Glutamatergic neuron (in vitro differentiated cells): Measurements from ENCODE around the gene RIC3. TPM values are rescaled to one million over a fixed set of nuclear protein-coding genes. Genes with fewer than 3 reads are reported as not detected.

Source experiments
- DNase-seq: peaks from one replicate; pipeline ENCODE4 v3.0.0; 2022
- H3K27ac Mint-ChIP-seq: one replicate; pipeline ENCODE4 v1.8.0; 2020; ENCODE audit warnings: mild to moderate bottlenecking, mixed read lengths, inconsistent platforms; ENCODE audit not compliant: unreplicated experiment
- H3K27me3 Mint-ChIP-seq: one replicate; pipeline ENCODE4 v1.8.0; 2020; ENCODE audit warnings: mild to moderate bottlenecking, moderate library complexity, mixed read lengths, inconsistent platforms; ENCODE audit not compliant: unreplicated experiment
- H3K36me3 Mint-ChIP-seq: one replicate; pipeline ENCODE4 v1.8.0; 2020; ENCODE audit warnings: mild to moderate bottlenecking, mixed read lengths, inconsistent platforms; ENCODE audit not compliant: unreplicated experiment
- H3K4me1 Mint-ChIP-seq: one replicate; pipeline ENCODE4 v1.8.0; 2020; ENCODE audit warnings: mild to moderate bottlenecking, low read depth, mixed read lengths, inconsistent platforms; ENCODE audit not compliant: unreplicated experiment
- H3K4me3 Mint-ChIP-seq: one replicate; pipeline ENCODE4 v1.8.0; 2020; ENCODE audit warnings: mild to moderate bottlenecking, mixed read lengths, inconsistent platforms; ENCODE audit not compliant: unreplicated experiment
- H3K9me3 Mint-ChIP-seq: one replicate; pipeline ENCODE4 v1.8.0; 2020; ENCODE audit warnings: mild to moderate bottlenecking, moderate library complexity, mixed read lengths, inconsistent platforms; ENCODE audit not compliant: unreplicated experiment
- total RNA-seq: library from RNA; stranded (reverse); fragmentation: NEBNext Ultra II Directional; extraction: Animal tissue kit (Norgen Biotek cat#: 25700); gene quantifications from one replicate; pipeline ENCODE4 v1.2.1, GENCODE V29; 2021; ENCODE audit not compliant: unreplicated experiment
- TF ChIP-seq, protein P1 (sequence below): fragments of 200-600 bp; sonication (generic); IDR thresholded peaks from one replicate; pipeline ENCODE4 v1.5.0; 2021; ENCODE audit not compliant: partially characterized antibody, unreplicated experiment

The RIC3 gene
- total RNA-seq, 1 donor from 2014 or later, result 34.4 TPM

DNA sequence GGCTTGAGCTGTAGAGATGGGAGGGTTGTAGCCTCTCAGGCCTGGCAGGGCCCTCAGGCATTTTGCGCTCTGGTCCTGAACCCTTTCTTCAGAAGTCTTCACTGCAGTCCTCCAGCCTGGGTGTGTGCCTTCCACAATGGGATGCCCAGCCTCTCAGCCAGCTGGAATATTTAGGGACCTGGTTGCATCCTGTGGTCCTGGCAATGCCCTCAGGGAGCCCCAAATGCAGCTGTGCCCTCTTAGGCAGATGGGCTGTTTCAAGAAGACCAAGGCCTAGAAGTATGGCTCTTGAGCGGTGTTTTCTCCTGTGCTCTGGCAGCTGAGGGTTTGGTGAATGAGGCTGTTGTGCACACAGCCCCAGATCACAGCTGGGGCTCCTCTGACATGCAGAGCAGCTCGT, 81.1 kb downstream of the RIC3 start:
- H3K27me3 Mint-ChIP-seq, result peaks cover 11% of the 10 kb centered on the region
- H3K9me3 Mint-ChIP-seq, result peaks cover 2% of the 10 kb centered on the region
- H3K4me1 Mint-ChIP-seq, result peaks cover 8% of the 10 kb centered on the region
- TF ChIP-seq, protein P1, sequence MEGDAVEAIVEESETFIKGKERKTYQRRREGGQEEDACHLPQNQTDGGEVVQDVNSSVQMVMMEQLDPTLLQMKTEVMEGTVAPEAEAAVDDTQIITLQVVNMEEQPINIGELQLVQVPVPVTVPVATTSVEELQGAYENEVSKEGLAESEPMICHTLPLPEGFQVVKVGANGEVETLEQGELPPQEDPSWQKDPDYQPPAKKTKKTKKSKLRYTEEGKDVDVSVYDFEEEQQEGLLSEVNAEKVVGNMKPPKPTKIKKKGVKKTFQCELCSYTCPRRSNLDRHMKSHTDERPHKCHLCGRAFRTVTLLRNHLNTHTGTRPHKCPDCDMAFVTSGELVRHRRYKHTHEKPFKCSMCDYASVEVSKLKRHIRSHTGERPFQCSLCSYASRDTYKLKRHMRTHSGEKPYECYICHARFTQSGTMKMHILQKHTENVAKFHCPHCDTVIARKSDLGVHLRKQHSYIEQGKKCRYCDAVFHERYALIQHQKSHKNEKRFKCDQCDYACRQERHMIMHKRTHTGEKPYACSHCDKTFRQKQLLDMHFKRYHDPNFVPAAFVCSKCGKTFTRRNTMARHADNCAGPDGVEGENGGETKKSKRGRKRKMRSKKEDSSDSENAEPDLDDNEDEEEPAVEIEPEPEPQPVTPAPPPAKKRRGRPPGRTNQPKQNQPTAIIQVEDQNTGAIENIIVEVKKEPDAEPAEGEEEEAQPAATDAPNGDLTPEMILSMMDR, result no peak
- H3K36me3 Mint-ChIP-seq, result no peaks in the 10 kb centered on the region
- no peak overlapping the region for H3K27ac Mint-ChIP-seq
- DNase-seq, result no peak
- no peak overlapping the region for H3K4me3 Mint-ChIP-seq

DNA sequence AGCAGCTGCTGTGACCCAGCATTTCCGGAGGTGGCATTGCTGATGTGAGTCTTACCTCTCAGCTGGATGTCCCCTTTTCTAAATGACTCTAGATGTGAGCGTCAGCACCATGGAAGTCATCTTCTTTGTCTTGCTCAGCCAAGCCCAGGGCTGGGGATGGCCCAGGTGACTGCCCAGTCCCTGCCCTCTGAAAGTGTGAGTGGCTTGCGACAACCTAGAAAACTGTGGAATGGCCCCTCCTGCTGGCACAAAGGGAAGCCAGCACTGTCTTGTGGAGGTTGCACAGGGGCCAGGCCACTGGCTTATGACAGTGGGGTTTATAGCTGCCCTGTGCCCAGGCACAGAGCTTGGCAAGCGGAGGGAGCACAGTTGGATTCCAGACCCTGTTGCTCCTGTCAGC, 81.6 kb downstream of the RIC3 start:
- H3K4me3 Mint-ChIP-seq, result no peak overlapping the region
- no peaks in the 10 kb centered on the region for H3K36me3 Mint-ChIP-seq
- TF ChIP-seq, protein P1, result no peak
- H3K27ac Mint-ChIP-seq, result no peak overlapping the region
- H3K4me1 Mint-ChIP-seq, result peaks cover 8% of the 10 kb centered on the region
- peaks cover 2% of the 10 kb centered on the region for H3K9me3 Mint-ChIP-seq
- peaks cover 10% of the 10 kb centered on the region for H3K27me3 Mint-ChIP-seq
- no peak for DNase-seq

DNA sequence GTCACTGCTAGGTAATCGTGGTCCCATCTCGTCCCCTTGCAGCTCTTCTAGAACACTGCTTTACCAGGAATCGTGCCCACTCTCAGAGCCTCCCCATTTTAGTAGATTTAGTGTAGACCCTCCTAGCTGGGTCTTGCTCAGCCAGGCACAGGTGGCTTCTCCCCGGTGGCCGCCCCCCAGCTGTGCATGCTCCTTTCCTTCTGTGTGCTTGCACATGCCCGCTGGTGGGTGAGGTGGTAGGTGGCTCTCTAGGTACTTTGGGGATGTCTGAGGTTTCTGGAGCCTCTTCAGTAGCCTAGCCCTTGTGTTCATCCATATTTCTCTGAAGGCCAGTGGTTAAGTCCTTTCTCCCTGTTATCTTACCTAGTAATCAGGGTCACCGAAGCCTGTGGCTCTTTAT, 82.3 kb downstream of the RIC3 start:
- Mint-ChIP-seq H3K4me3 (no peak overlapping the region), H3K9me3 (peaks cover 2% of the 10 kb centered on the region), H3K27ac (no peak overlapping the region), H3K27me3 (peaks cover 10% of the 10 kb centered on the region), H3K4me1 (peaks cover 8% of the 10 kb centered on the region), H3K36me3 (no peaks in the 10 kb centered on the region)
- TF ChIP-seq, protein P1, result no peak
- DNase-seq, result no peak

DNA sequence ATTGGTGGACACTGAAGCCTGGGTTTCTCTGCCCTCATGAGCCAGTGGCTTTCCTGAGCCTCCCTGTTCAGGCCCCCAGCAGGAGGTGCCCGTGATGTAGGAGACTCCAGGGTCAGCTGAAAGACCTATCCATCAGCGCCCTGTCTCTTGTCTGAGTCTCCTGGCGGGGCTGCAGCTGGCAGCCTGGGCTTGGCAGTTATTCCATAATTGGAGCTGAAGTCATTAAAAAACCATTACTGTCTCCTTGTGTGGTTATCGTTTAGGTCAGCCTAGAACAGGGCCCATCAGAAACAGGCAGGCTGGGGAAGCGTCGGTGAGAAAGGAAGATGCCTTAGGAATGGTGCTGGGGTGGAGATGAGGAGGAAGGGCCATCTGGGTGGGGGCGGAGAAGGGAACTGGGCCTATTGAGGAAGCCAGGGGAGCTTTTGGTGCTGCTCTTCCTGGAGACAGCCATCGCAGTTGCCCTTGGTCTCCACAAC, 82.8 kb downstream of the RIC3 start:
- TF ChIP-seq, protein P1, result no peak
- Mint-ChIP-seq H3K36me3 (no peaks in the 10 kb centered on the region), H3K4me1 (peaks cover 8% of the 10 kb centered on the region), H3K27me3 (peaks cover 10% of the 10 kb centered on the region), H3K9me3 (peaks cover 2% of the 10 kb centered on the region), H3K4me3 (no peak overlapping the region), H3K27ac (no peak overlapping the region)
- DNase-seq, result no peak

DNA sequence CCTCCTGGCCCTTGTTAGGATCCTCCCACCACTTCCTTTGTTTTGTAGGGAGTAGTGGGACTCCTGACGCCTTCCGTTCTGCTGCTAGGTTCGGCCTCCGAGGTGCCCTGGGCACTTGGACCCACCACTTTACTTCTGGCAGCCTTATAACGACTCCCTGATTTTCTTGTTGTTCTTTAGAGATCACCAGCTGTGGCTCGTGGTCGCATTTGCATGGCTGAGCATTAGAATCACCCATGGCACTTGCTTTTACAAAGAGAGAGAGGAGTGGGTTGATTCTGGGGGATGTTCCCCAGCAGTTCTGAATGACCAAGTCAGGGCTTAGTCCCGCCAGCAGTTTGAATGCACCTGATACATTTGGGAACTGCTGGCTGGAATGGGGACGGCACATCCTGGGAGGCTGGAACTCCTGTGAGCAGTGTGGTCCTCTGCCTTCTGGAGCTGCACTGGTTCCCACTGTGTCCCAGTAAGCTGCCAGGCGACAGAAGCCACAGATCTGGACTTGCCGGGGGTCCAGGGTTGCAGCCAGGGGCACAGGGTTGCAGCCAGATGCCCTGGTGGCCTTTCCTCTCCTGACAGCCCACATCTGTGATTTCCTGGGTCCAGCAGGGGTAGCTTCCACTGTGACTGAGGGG, 83.7 kb downstream of the RIC3 start:
- Mint-ChIP-seq H3K9me3 (peaks cover 3% of the 10 kb centered on the region), H3K27ac (no peak overlapping the region), H3K4me3 (no peak overlapping the region), H3K27me3 (peaks cover 14% of the 10 kb centered on the region), H3K4me1 (peaks cover 8% of the 10 kb centered on the region), H3K36me3 (no peaks in the 10 kb centered on the region)
- TF ChIP-seq, protein P1, result no peak
- DNase-seq, result no peak
